ENCODE results near the gene CPLX4. TPM values are rescaled to one million over a fixed set of nuclear protein-coding genes. Genes with fewer than 3 reads are reported as not detected.

The CPLX4 gene
- total RNA-seq, 1 donor from 2014 or later, result not detected

DNA sequence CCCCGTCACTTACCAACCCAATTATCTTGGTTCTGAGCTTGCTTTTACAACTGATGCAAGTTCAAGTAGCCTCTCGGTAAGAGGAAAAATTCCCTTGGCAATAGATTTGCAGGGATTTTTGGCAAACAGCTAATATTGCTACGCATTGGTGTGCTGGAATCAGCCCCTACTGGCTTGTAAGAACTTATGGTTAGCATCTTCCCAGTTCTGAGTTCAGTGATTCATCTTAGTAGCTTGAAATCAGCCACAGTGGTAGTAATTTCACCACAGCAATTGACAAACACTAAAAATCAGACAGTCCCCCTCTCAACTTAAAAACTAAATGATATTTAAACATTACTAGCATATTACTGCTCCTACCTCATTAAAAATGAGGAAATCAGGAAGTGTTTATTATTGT lies 39.3 kb downstream of the CPLX4 start:
- DNase-seq (ENCODE audit: low read depth) (no peak), FAIRE-seq (no peak)
- peaks cover 20% of the 10 kb centered on the region for H3K27me3 ChIP-seq (ENCODE audit: control insufficient read depth, insufficient read depth, low read length)
- TF ChIP-seq, protein P1, sequence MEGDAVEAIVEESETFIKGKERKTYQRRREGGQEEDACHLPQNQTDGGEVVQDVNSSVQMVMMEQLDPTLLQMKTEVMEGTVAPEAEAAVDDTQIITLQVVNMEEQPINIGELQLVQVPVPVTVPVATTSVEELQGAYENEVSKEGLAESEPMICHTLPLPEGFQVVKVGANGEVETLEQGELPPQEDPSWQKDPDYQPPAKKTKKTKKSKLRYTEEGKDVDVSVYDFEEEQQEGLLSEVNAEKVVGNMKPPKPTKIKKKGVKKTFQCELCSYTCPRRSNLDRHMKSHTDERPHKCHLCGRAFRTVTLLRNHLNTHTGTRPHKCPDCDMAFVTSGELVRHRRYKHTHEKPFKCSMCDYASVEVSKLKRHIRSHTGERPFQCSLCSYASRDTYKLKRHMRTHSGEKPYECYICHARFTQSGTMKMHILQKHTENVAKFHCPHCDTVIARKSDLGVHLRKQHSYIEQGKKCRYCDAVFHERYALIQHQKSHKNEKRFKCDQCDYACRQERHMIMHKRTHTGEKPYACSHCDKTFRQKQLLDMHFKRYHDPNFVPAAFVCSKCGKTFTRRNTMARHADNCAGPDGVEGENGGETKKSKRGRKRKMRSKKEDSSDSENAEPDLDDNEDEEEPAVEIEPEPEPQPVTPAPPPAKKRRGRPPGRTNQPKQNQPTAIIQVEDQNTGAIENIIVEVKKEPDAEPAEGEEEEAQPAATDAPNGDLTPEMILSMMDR (IDR thresholded peaks at IDR 0.05; ENCODE audit: insufficient read depth, low read length, severe bottlenecking), result no peak
- H3K4me3 ChIP-seq (ENCODE audit: low read depth, low read length), result no peak overlapping the region
- no peaks in the 10 kb centered on the region for H3K36me3 ChIP-seq (ENCODE audit: control insufficient read depth, insufficient read depth, low read length)

DNA sequence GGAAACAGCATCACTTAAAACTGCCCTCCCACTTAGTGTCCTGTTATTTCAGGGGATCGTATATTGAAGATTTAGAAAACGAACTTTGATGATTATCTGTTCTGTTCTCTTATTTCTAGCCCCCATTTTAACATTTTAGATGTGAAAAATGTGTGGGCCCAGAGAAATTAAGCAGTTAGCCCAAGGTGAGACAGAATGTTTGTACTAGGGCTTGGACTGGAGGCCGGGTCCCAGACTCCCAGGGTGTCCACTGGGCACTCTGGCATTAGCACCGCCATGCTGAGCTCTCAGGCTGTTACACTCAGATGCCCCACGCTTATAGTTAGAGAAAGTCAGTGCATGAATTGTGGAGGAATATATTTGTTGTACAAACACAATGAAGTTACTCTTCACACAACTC lies 39.7 kb downstream of the CPLX4 start:
- Histone ChIP-seq H3K36me3 (ENCODE audit: control insufficient read depth, insufficient read depth, low read length) (no peaks in the 10 kb centered on the region), H3K27me3 (ENCODE audit: control insufficient read depth, insufficient read depth, low read length) (peaks cover 24% of the 10 kb centered on the region), H3K4me3 (ENCODE audit: low read depth, low read length) (no peak overlapping the region)
- DNase-seq (ENCODE audit: low read depth) (no peak), FAIRE-seq (no peak)
- TF ChIP-seq, protein P1 (IDR thresholded peaks at IDR 0.05; ENCODE audit: insufficient read depth, low read length, severe bottlenecking), result no peak

DNA sequence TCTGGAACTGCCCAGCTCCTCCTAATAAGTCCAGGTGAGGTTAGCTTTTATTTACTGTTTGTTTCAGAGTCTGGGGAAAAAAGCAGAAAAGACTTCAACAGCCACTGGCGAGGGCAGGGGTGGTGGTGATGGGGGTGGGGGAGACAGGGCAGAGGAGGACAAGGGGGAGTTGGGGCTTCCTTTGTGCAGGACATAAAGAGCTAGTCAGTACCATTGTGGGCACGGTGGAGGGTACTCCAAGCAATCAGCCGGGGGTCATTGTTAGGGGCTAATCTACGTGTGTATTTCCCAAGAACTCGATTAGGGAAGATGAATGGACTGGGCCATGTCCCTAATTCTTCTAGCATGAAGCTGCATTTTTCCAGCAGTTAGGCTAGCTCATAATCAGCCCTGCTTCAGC lies 42.4 kb downstream of the CPLX4 start:
- TF ChIP-seq, protein P1 (IDR thresholded peaks at IDR 0.05; ENCODE audit: insufficient read depth, low read length, severe bottlenecking), result no peak
- H3K4me3 ChIP-seq (ENCODE audit: low read depth, low read length), result no peak overlapping the region
- FAIRE-seq, result no peak
- H3K27me3 ChIP-seq (ENCODE audit: control insufficient read depth, insufficient read depth, low read length), result peaks cover 46% of the 10 kb centered on the region
- no peaks in the 10 kb centered on the region for H3K36me3 ChIP-seq (ENCODE audit: control insufficient read depth, insufficient read depth, low read length)
- no peak for DNase-seq (ENCODE audit: low read depth)

DNA sequence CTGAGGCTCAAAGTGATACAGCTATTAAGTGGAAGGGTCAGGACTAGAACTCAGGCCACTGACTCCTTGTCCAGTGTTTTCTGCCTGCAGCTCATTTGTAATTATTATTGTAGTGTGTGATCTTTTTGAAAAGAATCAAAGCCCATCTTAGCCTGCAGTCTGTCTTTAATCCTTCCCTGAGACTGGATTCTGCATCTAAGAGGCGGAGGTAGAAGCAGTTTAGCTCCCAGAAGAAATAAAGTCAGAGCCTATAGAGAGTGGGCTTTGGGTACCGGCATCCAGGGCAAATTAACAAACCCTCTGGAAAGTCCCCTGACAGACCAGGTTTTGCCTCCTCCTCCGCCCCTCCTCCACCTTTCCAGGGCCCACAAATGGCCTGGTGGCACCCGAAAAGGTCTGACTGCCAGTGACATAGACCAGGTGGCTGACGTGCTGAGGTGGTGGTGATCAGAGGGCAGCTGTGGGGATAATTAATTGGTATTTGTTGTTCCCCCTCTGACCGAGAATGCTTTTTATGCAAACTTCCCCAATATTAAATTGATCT lies 43.0 kb downstream of the CPLX4 start:
- H3K4me3 ChIP-seq (ENCODE audit: low read depth, low read length), result no peak overlapping the region
- no peak for DNase-seq (ENCODE audit: low read depth)
- FAIRE-seq, result no peak
- H3K27me3 ChIP-seq (ENCODE audit: control insufficient read depth, insufficient read depth, low read length), result peaks cover 52% of the 10 kb centered on the region
- TF ChIP-seq, protein P1 (IDR thresholded peaks at IDR 0.05; ENCODE audit: insufficient read depth, low read length, severe bottlenecking), result no peak
- H3K36me3 ChIP-seq (ENCODE audit: control insufficient read depth, insufficient read depth, low read length), result no peaks in the 10 kb centered on the region

DNA sequence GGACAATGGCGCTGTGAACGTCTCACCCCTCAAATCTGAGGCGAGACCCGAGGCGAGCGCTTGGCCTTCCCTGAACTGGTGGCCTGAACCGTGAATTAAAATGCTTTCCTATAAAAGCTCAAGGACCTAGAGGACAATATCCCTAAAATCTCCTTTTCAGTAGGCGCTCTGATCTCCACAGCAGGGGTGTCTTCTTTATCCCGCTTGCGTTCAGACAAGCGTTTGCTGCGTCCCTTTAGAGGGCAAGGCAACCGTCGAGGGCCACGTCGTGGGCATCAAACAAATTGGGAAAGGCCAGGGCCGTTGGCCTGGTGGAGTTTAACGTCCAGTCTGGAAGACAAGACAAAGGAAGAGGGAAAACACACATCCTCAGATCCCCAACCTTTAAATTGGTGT lies 43.9 kb downstream of the CPLX4 start:
- no peak for FAIRE-seq
- DNase-seq (ENCODE audit: low read depth), result no peak
- Histone ChIP-seq H3K36me3 (ENCODE audit: control insufficient read depth, insufficient read depth, low read length) (no peaks in the 10 kb centered on the region), H3K4me3 (ENCODE audit: low read depth, low read length) (no peak overlapping the region), H3K27me3 (ENCODE audit: control insufficient read depth, insufficient read depth, low read length) (peaks cover 59% of the 10 kb centered on the region)
- TF ChIP-seq, protein P1 (IDR thresholded peaks at IDR 0.05; ENCODE audit: insufficient read depth, low read length, severe bottlenecking), result no peak
